Endothelial cell (in vitro differentiated cells): ENCODE data around the gene FARP2. TPM values are rescaled to one million over a fixed set of nuclear protein-coding genes. Genes with fewer than 3 reads are reported as not detected.
"Not testable (repeated sequence)": the region's sequence is repeated elsewhere in the genome, so short reads cannot be mapped to it uniquely, and the experiment has no call there.

Source experiments
- DNase-seq: peaks from one replicate; pipeline ENCODE4 v3.0.0; 2021; ENCODE audit warnings: low spot score
- H3K27ac Mint-ChIP-seq: one replicate; pipeline ENCODE4 v1.8.0; 2021; ENCODE audit warnings: mixed read lengths, inconsistent platforms; ENCODE audit not compliant: unreplicated experiment
- H3K27me3 Mint-ChIP-seq: one replicate; pipeline ENCODE4 v1.8.0; 2021; ENCODE audit warnings: mild to moderate bottlenecking, moderate library complexity, mixed read lengths, inconsistent platforms; ENCODE audit not compliant: unreplicated experiment
- H3K36me3 Mint-ChIP-seq: one replicate; pipeline ENCODE4 v1.8.0; 2021; ENCODE audit warnings: mild to moderate bottlenecking, low read depth, mixed read lengths, inconsistent platforms; ENCODE audit not compliant: unreplicated experiment
- H3K4me1 Mint-ChIP-seq: one replicate; pipeline ENCODE4 v1.8.0; 2021; ENCODE audit warnings: mild to moderate bottlenecking, mixed read lengths, inconsistent platforms; ENCODE audit not compliant: unreplicated experiment
- H3K4me3 Mint-ChIP-seq: one replicate; pipeline ENCODE4 v1.8.0; 2021; ENCODE audit warnings: mild to moderate bottlenecking, mixed read lengths, inconsistent platforms; ENCODE audit not compliant: unreplicated experiment
- H3K9me3 Mint-ChIP-seq: one replicate; pipeline ENCODE4 v1.8.0; 2021; ENCODE audit warnings: mixed read lengths, inconsistent platforms; ENCODE audit not compliant: unreplicated experiment
- CTCF ChIP-seq: fragments of 200-600 bp; sonication (generic); IDR thresholded peaks from one replicate; pipeline ENCODE4 v1.5.0; 2021; ENCODE audit warnings: antibody characterized with exemption; ENCODE audit not compliant: unreplicated experiment
- total RNA-seq: library from RNA; stranded (reverse); fragmentation: NEBNext Ultra II Directional; extraction: Animal tissue kit (Norgen Biotek cat#: 25700); gene quantifications from one replicate; pipeline ENCODE4 v1.2.1, GENCODE V29; 2021; ENCODE audit not compliant: unreplicated experiment

Gene FARP2
- total RNA-seq, 1 donor from 2014 or later = 19.1 TPM

GRCh38 chr2:241522477-241522876, 166.4 kb downstream of the FARP2 start:
- DNase-seq = no peak
- Mint-ChIP-seq H3K4me1 (peaks cover under 1% of the 10 kb centered on the region), H3K27ac (no peak overlapping the region), H3K9me3 (peaks cover 7% of the 10 kb centered on the region), H3K27me3 (peaks cover under 1% of the 10 kb centered on the region), H3K36me3 (peaks cover 7% of the 10 kb centered on the region), H3K4me3 (no peak overlapping the region)
- TF ChIP-seq CTCF = no peak

GRCh38 chr2:241525818-241526780, 170.0 kb downstream of the FARP2 start:
- H3K36me3 Mint-ChIP-seq, H3K4me1 Mint-ChIP-seq, H3K9me3 Mint-ChIP-seq, H3K27ac Mint-ChIP-seq, DNase-seq, H3K27me3 Mint-ChIP-seq: not testable (repeated sequence)
- H3K4me3 Mint-ChIP-seq = peak overlapping the region; percentile 79

GRCh38 chr2:241530571-241530970, 174.5 kb downstream of the FARP2 start:
- H3K4me3 Mint-ChIP-seq = no peak overlapping the region
- H3K27ac Mint-ChIP-seq = no peak overlapping the region
- no peak for DNase-seq
- TF ChIP-seq CTCF = no peak
- peaks cover 2% of the 10 kb centered on the region for H3K27me3 Mint-ChIP-seq
- H3K9me3 Mint-ChIP-seq = peaks cover 7% of the 10 kb centered on the region
- peaks cover 2% of the 10 kb centered on the region for H3K4me1 Mint-ChIP-seq
- H3K36me3 Mint-ChIP-seq = peaks cover 6% of the 10 kb centered on the region

GRCh38 chr2:241531161-241531722, 175.2 kb downstream of the FARP2 start:
- H3K36me3 Mint-ChIP-seq = peaks cover 3% of the 10 kb centered on the region
- peaks cover 2% of the 10 kb centered on the region for H3K27me3 Mint-ChIP-seq
- no peak for DNase-seq
- no peak overlapping the region for H3K4me3 Mint-ChIP-seq
- H3K9me3 Mint-ChIP-seq = peaks cover 4% of the 10 kb centered on the region
- H3K4me1 Mint-ChIP-seq = peaks cover 2% of the 10 kb centered on the region
- no peak overlapping the region for H3K27ac Mint-ChIP-seq
- TF ChIP-seq CTCF = no peak

- Mint-ChIP-seq H3K27me3 (peaks cover 2% of the 10 kb centered on the region), H3K36me3 (no peaks in the 10 kb centered on the region), H3K9me3 (no peaks in the 10 kb centered on the region), H3K4me3 (no peak overlapping the region), H3K4me1 (peaks cover 2% of the 10 kb centered on the region), H3K27ac (no peak overlapping the region)
- TF ChIP-seq CTCF = no peak
- no peak for DNase-seq
These were observed 176.1 kb downstream of the FARP2 start for GRCh38 chr2:241532168-241532567.
